ENCODE results near the gene RPS19. TPM values are rescaled to one million over a fixed set of nuclear protein-coding genes. Genes with fewer than 3 reads are reported as not detected.

The RPS19 gene
- total RNA-seq, 1 experiment from 2014 or later, result 3,297 TPM

- no peak for TF ChIP-seq CTCF (IDR thresholded peaks at IDR 0.05; ENCODE audit: insufficient read depth in 1 of 2, low read depth in 1 of 2, low read length in 1 of 2, severe bottlenecking in 1 of 2, unreplicated experiment in 1 of 2)
- peaks cover 74% of the 10 kb centered on the region for H3K36me3 Mint-ChIP-seq (ENCODE audit: insufficient read depth, unreplicated experiment)
- DNase-seq, result no peak
- no TSS peak for BruUV-seq (replicated peaks)
- H3K4me3 Mint-ChIP-seq (ENCODE audit: unreplicated experiment), result peak overlapping the region; percentile 84
- Histone ChIP-seq H3K9me3 (no peaks in the 10 kb centered on the region), H3K27me3 (replicated peaks; ENCODE audit: control insufficient read depth, insufficient read depth, low read length) (no peaks in the 10 kb centered on the region), H3K4me1 (peaks cover 18% of the 10 kb centered on the region), H3K4me3 (ENCODE audit: low read depth, low read length) (no peak overlapping the region; the same call in 1 of the 2 replicates), H3K36me3 (ENCODE audit: control insufficient read depth, insufficient read depth, low read length) (peaks cover 24% of the 10 kb centered on the region)
- CTCF ChIA-PET, result no interaction called here
- H3K4me1 Mint-ChIP-seq (ENCODE audit: low read depth, unreplicated experiment), result peaks cover 5% of the 10 kb centered on the region
- peak overlapping the region; percentile 94 for H3K27ac Mint-ChIP-seq (ENCODE audit: unreplicated experiment)
- POLR2A ChIA-PET, result no interaction called here
- intact Hi-C loops (cut with micrococcal nuclease; ENCODE audit: unreplicated experiment), result no loop called here
- H3K9me3 Mint-ChIP-seq (ENCODE audit: unreplicated experiment), result no peaks in the 10 kb centered on the region
- no peaks in the 10 kb centered on the region for H3K27me3 Mint-ChIP-seq (ENCODE audit: insufficient read depth, unreplicated experiment)
Measured at GRCh38 chr19:41861846-41862245, 1.8 kb downstream of the RPS19 start.

GRCh38 chr19:41862445-41862986 lies 2.5 kb downstream of the RPS19 start:
- Histone ChIP-seq H3K27me3 (replicated peaks; ENCODE audit: control insufficient read depth, insufficient read depth, low read length) (no peaks in the 10 kb centered on the region), H3K36me3 (ENCODE audit: control insufficient read depth, insufficient read depth, low read length) (peaks cover 25% of the 10 kb centered on the region), H3K4me1 (peaks cover 18% of the 10 kb centered on the region), H3K9me3 (no peaks in the 10 kb centered on the region), H3K4me3 (ENCODE audit: low read depth, low read length) (no peak overlapping the region)
- H3K9me3 Mint-ChIP-seq (ENCODE audit: unreplicated experiment), result no peaks in the 10 kb centered on the region
- ChIA-PET POLR2A (no interaction called here), CTCF (no interaction called here)
- no peak overlapping the region for H3K27ac Mint-ChIP-seq (ENCODE audit: unreplicated experiment)
- no peak for DNase-seq
- H3K36me3 Mint-ChIP-seq (ENCODE audit: insufficient read depth, unreplicated experiment), result peaks cover 80% of the 10 kb centered on the region
- H3K4me3 Mint-ChIP-seq (ENCODE audit: unreplicated experiment), result peak overlapping the region; percentile 84
- H3K4me1 Mint-ChIP-seq (ENCODE audit: low read depth, unreplicated experiment), result peaks cover 5% of the 10 kb centered on the region
- TF ChIP-seq CTCF (IDR thresholded peaks at IDR 0.05; ENCODE audit: insufficient read depth in 1 of 2, low read depth in 1 of 2, low read length in 1 of 2, severe bottlenecking in 1 of 2, unreplicated experiment in 1 of 2), result no peak
- no TSS peak for BruUV-seq (replicated peaks)
- H3K27me3 Mint-ChIP-seq (ENCODE audit: insufficient read depth, unreplicated experiment), result no peaks in the 10 kb centered on the region
- intact Hi-C loops (cut with micrococcal nuclease; ENCODE audit: unreplicated experiment), result no loop called here

GRCh38 chr19:41863209-41863931 lies 3.3 kb downstream of the RPS19 start:
- Mint-ChIP-seq H3K4me1 (ENCODE audit: low read depth, unreplicated experiment) (peaks cover 14% of the 10 kb centered on the region), H3K36me3 (ENCODE audit: insufficient read depth, unreplicated experiment) (peaks cover 89% of the 10 kb centered on the region), H3K27me3 (ENCODE audit: insufficient read depth, unreplicated experiment) (no peaks in the 10 kb centered on the region), H3K4me3 (ENCODE audit: unreplicated experiment) (peak overlapping the region; percentile 84), H3K9me3 (ENCODE audit: unreplicated experiment) (no peaks in the 10 kb centered on the region), H3K27ac (ENCODE audit: unreplicated experiment) (no peak overlapping the region)
- CTCF ChIA-PET, result interaction anchor here (1.4 kb wide), 1 partner anchor 10 kb away, joined by 3 read pairs; no protein-coding TSS in a partner anchor
- no peaks in the 10 kb centered on the region for H3K9me3 ChIP-seq
- peaks cover 26% of the 10 kb centered on the region for H3K36me3 ChIP-seq (ENCODE audit: control insufficient read depth, insufficient read depth, low read length)
- intact Hi-C loops (cut with micrococcal nuclease; ENCODE audit: unreplicated experiment), result no loop called here
- no TSS peak for BruUV-seq (replicated peaks)
- H3K4me1 ChIP-seq, result peaks cover 23% of the 10 kb centered on the region
- POLR2A ChIA-PET, result no interaction called here
- DNase-seq, result no peak
- H3K4me3 ChIP-seq (ENCODE audit: low read depth, low read length), result no peak overlapping the region
- TF ChIP-seq CTCF (IDR thresholded peaks at IDR 0.05; ENCODE audit: insufficient read depth in 1 of 2, low read depth in 1 of 2, low read length in 1 of 2, severe bottlenecking in 1 of 2, unreplicated experiment in 1 of 2), result no peak
- no peaks in the 10 kb centered on the region for H3K27me3 ChIP-seq (replicated peaks; ENCODE audit: control insufficient read depth, insufficient read depth, low read length)

Measured in Caco-2 (cell line).